Measurements from ENCODE around the gene ARHGEF12. TPM values are rescaled to one million over a fixed set of nuclear protein-coding genes. Genes with fewer than 3 reads are reported as not detected.
A peak's percentile ranks its signal among the peaks of the same experiment; 100 is the strongest.

ARHGEF12 gene
- total and polyA plus RNA-seq, 2 experiments from 2014 or later: 9.0 to 38.9 TPM

- Histone ChIP-seq H3K79me2 (replicated peaks; ENCODE audit: insufficient read depth) (peaks cover 55% of the 10 kb centered on the region), H3K27ac (ENCODE audit: low read depth) (peak overlapping the region; percentile 34; the same call in 1 of the 2 replicates), H4K20me1 (replicated peaks; ENCODE audit: insufficient read depth) (no peaks in the 10 kb centered on the region; the same call in 1 of the 2 replicates), H3K27me3 (ENCODE audit: insufficient read depth) (no peaks in the 10 kb centered on the region), H3K36me3 (ENCODE audit: insufficient read depth) (no peaks in the 10 kb centered on the region), H3K4me1 (ENCODE audit: insufficient read depth) (peaks cover 42% of the 10 kb centered on the region), H3K4me2 (peak overlapping the region; percentile 31), H3K9me2 (ENCODE audit: insufficient read depth) (no peaks in the 10 kb centered on the region), H2AFZ (no peak overlapping the region), H3F3A (replicated peaks; ENCODE audit: low read depth) (no peaks in the 10 kb centered on the region), H3K4me3 (peak overlapping the region; percentile 14; the same call in 1 of the 2 replicates)
- Mint-ChIP-seq H3K27ac (peak overlapping the region; percentile 54), H3K9me3 (no peaks in the 10 kb centered on the region), H3K4me1 (peaks cover 44% of the 10 kb centered on the region), H3K4me3 (no peak overlapping the region), H3K27me3 (ENCODE audit: insufficient read depth, low read depth, poor library complexity) (no peaks in the 10 kb centered on the region), H3K36me3 (ENCODE audit: low read depth) (no peaks in the 10 kb centered on the region)
- no peak for DNase-seq (ENCODE audit: low spot score)
- no peak for TF ChIP-seq JUNB (IDR thresholded peaks at IDR 0.05; ENCODE audit: unreplicated experiment)
- no peak for ATAC-seq
Observed at GRCh38 chr11:120403966-120404365, 67.8 kb downstream of the ARHGEF12 start.

- Mint-ChIP-seq H3K27me3 (ENCODE audit: insufficient read depth, low read depth, poor library complexity) (no peaks in the 10 kb centered on the region), H3K27ac (peak overlapping the region; percentile 68), H3K36me3 (ENCODE audit: low read depth) (no peaks in the 10 kb centered on the region), H3K4me3 (peak overlapping the region; percentile 38; the same call in 1 of the 3 replicates), H3K9me3 (no peaks in the 10 kb centered on the region), H3K4me1 (peaks cover 46% of the 10 kb centered on the region)
- Histone ChIP-seq H3K79me2 (replicated peaks; ENCODE audit: insufficient read depth) (peaks cover 52% of the 10 kb centered on the region), H3F3A (replicated peaks; ENCODE audit: low read depth) (no peaks in the 10 kb centered on the region), H3K27ac (ENCODE audit: low read depth) (peak overlapping the region; percentile 34), H3K4me1 (ENCODE audit: insufficient read depth) (peaks cover 42% of the 10 kb centered on the region), H3K4me3 (peak overlapping the region; percentile 14; the same call in 1 of the 2 replicates), H3K9me2 (ENCODE audit: insufficient read depth) (no peaks in the 10 kb centered on the region), H4K20me1 (replicated peaks; ENCODE audit: insufficient read depth) (no peaks in the 10 kb centered on the region; the same call in 1 of the 2 replicates), H3K36me3 (ENCODE audit: insufficient read depth) (no peaks in the 10 kb centered on the region), H2AFZ (no peak overlapping the region), H3K4me2 (peak overlapping the region; percentile 31), H3K27me3 (ENCODE audit: insufficient read depth) (no peaks in the 10 kb centered on the region)
- TF ChIP-seq CTCF (conservative IDR thresholded peaks at IDR 0.05; ENCODE audit: low read depth in 2 of 2): no peak
- TF ChIP-seq CREB1 (CRISPR knock-in tag; IDR thresholded peaks at IDR 0.05; ENCODE audit: low read depth): peak; percentile 27; the same call in 1 of the 2 replicates
- DNase-seq (ENCODE audit: low spot score) (peak; percentile 68), ATAC-seq (peak; percentile 88)
Observed at GRCh38 chr11:120404495-120404894, 68.3 kb downstream of the ARHGEF12 start.

- H3K4me2 ChIP-seq: no peak overlapping the region
- H3K36me3 ChIP-seq (ENCODE audit: insufficient read depth): no peaks in the 10 kb centered on the region
- ATAC-seq (no peak), DNase-seq (ENCODE audit: low spot score) (no peak)
- H3K4me3 ChIP-seq: no peak overlapping the region
- no peak overlapping the region for H3K4me3 Mint-ChIP-seq
- H2AFZ ChIP-seq: no peak overlapping the region
- H3K79me2 ChIP-seq (replicated peaks; ENCODE audit: insufficient read depth): peaks cover 17% of the 10 kb centered on the region
- peaks cover 15% of the 10 kb centered on the region; the same call in 2 of the 3 replicates for H3K4me1 Mint-ChIP-seq
- H3K9me2 ChIP-seq (ENCODE audit: insufficient read depth): no peaks in the 10 kb centered on the region
- H4K20me1 ChIP-seq (replicated peaks; ENCODE audit: insufficient read depth): no peaks in the 10 kb centered on the region; the same call in 1 of the 2 replicates
- no peak overlapping the region for H3K27ac ChIP-seq (ENCODE audit: low read depth)
- H3K9me3 Mint-ChIP-seq: no peaks in the 10 kb centered on the region
- H3K36me3 Mint-ChIP-seq (ENCODE audit: low read depth): no peaks in the 10 kb centered on the region
- no peak overlapping the region for H3K27ac Mint-ChIP-seq
- H3K4me1 ChIP-seq (ENCODE audit: insufficient read depth): peaks cover 6% of the 10 kb centered on the region; the same call in 1 of the 2 replicates
- no peaks in the 10 kb centered on the region for H3K27me3 ChIP-seq (ENCODE audit: insufficient read depth)
- H3F3A ChIP-seq (replicated peaks; ENCODE audit: low read depth): no peaks in the 10 kb centered on the region
- no peaks in the 10 kb centered on the region for H3K27me3 Mint-ChIP-seq (ENCODE audit: insufficient read depth, low read depth, poor library complexity)
- TF ChIP-seq STAT1 (IDR thresholded peaks at IDR 0.05; ENCODE audit: unreplicated experiment) (no peak), EZH2 (IDR thresholded peaks at IDR 0.05; ENCODE audit: low read depth, unreplicated experiment) (no peak), NANOG (IDR thresholded peaks at IDR 0.05; ENCODE audit: borderline replicate concordance) (no peak), EZH2phosphoT487 (IDR thresholded peaks at IDR 0.05; ENCODE audit: unreplicated experiment) (no peak), ZNF114 (CRISPR knock-in tag; IDR thresholded peaks at IDR 0.05) (no peak), CREB1 (CRISPR knock-in tag; IDR thresholded peaks at IDR 0.05; ENCODE audit: low read depth) (no peak), POLR2AphosphoS5 (IDR thresholded peaks at IDR 0.05; ENCODE audit: low read depth) (no peak), REST (IDR thresholded peaks at IDR 0.05; ENCODE audit: unreplicated experiment) (no peak)
Observed at GRCh38 chr11:120409655-120410054, 73.4 kb downstream of the ARHGEF12 start.
